GM23338 (cell line): ENCODE measurements around the gene ZNF439. TPM values are rescaled to one million over a fixed set of nuclear protein-coding genes. Genes with fewer than 3 reads are reported as not detected.
"Not testable (repeated sequence)": the region's sequence is repeated elsewhere in the genome, so short reads cannot be mapped to it uniquely, and the experiment has no call there.

Experiments used
- ATAC-seq: fragments of 200-7000 bp; cut with Tn5 transposase; 3 replicates; pipeline ENCODE4 v1.9.1; 2020
- DNase-seq: peaks from one replicate; pipeline ENCODE4 v3.0.0-alpha.2; 2015; ENCODE audit warnings: low spot score
- H2AFZ ChIP-seq: fragments of 200-600 bp; sonication (generic); 2 replicates; pipeline ENCODE4 v1.8.0; 2016; ENCODE audit warnings: antibody characterized with exemption, mild to moderate bottlenecking, moderate library complexity
- H3F3A ChIP-seq: fragments of 200-600 bp; sonication (generic); replicated peaks from 2 replicates; pipeline ENCODE4 v1.8.0; 2017; ENCODE audit warnings: antibody characterized with exemption, mixed run types, low read depth
- H3K27ac ChIP-seq: fragments of 200-600 bp; sonication (generic); 2 replicates; pipeline ENCODE4 v1.6.1; 2016; ENCODE audit warnings: low read depth
- H3K27me3 ChIP-seq: fragments of 200-600 bp; sonication (generic); 2 replicates; pipeline ENCODE4 v1.8.0; 2016; ENCODE audit warnings: mild to moderate bottlenecking, mixed run types, moderate library complexity; ENCODE audit not compliant: insufficient read depth
- H3K36me3 ChIP-seq: fragments of 200-600 bp; sonication (generic); 2 replicates; pipeline ENCODE4 v1.8.0; 2016; ENCODE audit warnings: mild to moderate bottlenecking; ENCODE audit not compliant: insufficient read depth
- H3K4me1 ChIP-seq: fragments of 200-600 bp; sonication (generic); 2 replicates; pipeline ENCODE4 v1.8.0; 2016; ENCODE audit warnings: mild to moderate bottlenecking, moderate library complexity; ENCODE audit not compliant: insufficient read depth
- H3K4me2 ChIP-seq: fragments of 200-600 bp; sonication (generic); 2 replicates; pipeline ENCODE4 v1.7.1; 2017; ENCODE audit warnings: mixed run types
- H3K4me3 ChIP-seq: fragments of 200-600 bp; sonication (generic); 2 replicates; pipeline ENCODE4 v1.6.1; 2016; ENCODE audit warnings: mixed run types
- H3K79me2 ChIP-seq: fragments of 200-600 bp; sonication (generic); replicated peaks from 2 replicates; pipeline ENCODE4 v1.8.0; 2017; ENCODE audit warnings: mild to moderate bottlenecking; ENCODE audit not compliant: insufficient read depth
- H3K9me2 ChIP-seq: fragments of 200-600 bp; sonication (generic); 2 replicates; pipeline ENCODE4 v1.8.0; 2017; ENCODE audit not compliant: insufficient read depth
- H4K20me1 ChIP-seq: fragments of 200-600 bp; sonication (generic); replicated peaks from 2 replicates; pipeline ENCODE4 v1.8.0; 2017; ENCODE audit warnings: mild to moderate bottlenecking; ENCODE audit not compliant: insufficient read depth
- H3K27ac Mint-ChIP-seq: 2 replicates; pipeline ENCODE4 v1.8.0; 2020; ENCODE audit warnings: inconsistent platforms, mild to moderate bottlenecking, moderate library complexity, mixed read lengths
- H3K27me3 Mint-ChIP-seq: 3 replicates; pipeline ENCODE4 v1.8.0; 2022; ENCODE audit warnings: low read depth, mild to moderate bottlenecking, moderate library complexity, mixed read lengths, inconsistent platforms; ENCODE audit not compliant: insufficient read depth, poor library complexity
- H3K36me3 Mint-ChIP-seq: 3 replicates; pipeline ENCODE4 v1.8.0; 2021; ENCODE audit warnings: low read depth, mild to moderate bottlenecking, inconsistent platforms, moderate library complexity, mixed read lengths
- H3K4me1 Mint-ChIP-seq: 3 replicates; pipeline ENCODE4 v1.8.0; 2020; ENCODE audit warnings: mild to moderate bottlenecking, inconsistent platforms, mixed read lengths
- H3K4me3 Mint-ChIP-seq: 3 replicates; pipeline ENCODE4 v1.8.0; 2021; ENCODE audit warnings: moderate library complexity, mild to moderate bottlenecking, inconsistent platforms, mixed read lengths
- H3K9me3 Mint-ChIP-seq: 3 replicates; pipeline ENCODE4 v1.8.0; 2020; ENCODE audit warnings: moderate library complexity, mild to moderate bottlenecking, inconsistent platforms, mixed read lengths
- CREB1 ChIP-seq: fragments of 250-450 bp; sonication (Bioruptor Pico); IDR thresholded peaks from 2 replicates; pipeline ENCODE4 v1.5.0; 2020; ENCODE audit warnings: low read depth, mild to moderate bottlenecking, moderate library complexity
- ZNF114 ChIP-seq: fragments of 250-450 bp; sonication (Bioruptor Pico); IDR thresholded peaks from 2 replicates; pipeline ENCODE4 v1.5.0; 2020; ENCODE audit warnings: mild to moderate bottlenecking, moderate library complexity
- ZNF331 ChIP-seq: fragments of 250-450 bp; sonication (Bioruptor Pico); IDR thresholded peaks from 2 replicates; pipeline ENCODE4 v1.5.0; 2020; ENCODE audit warnings: low read depth, mild to moderate bottlenecking, moderate library complexity
- polyA plus RNA-seq: library from polyadenylated mRNA; unstranded; fragments of >200 nt; fragmentation: Nextera tagmentation; extraction: Ambion mirVana; gene quantifications from 2 replicates; pipeline ENCODE4 v1.2.1, GENCODE V29; 2016
- total RNA-seq: library from RNA; depleted of rRNA; stranded (reverse); fragments of >200 nt; shearing (Covaris generic); gene quantifications from 2 replicates; pipeline ENCODE4 v1.2.3, GENCODE V29; 2014
- TF ChIP-seq, protein P1 (sequence below): IDR thresholded peaks from 2 replicates; pipeline ENCODE4 v1.6.1; 2016; ENCODE audit warnings: antibody characterized with exemption
- TF ChIP-seq, protein P2 (sequence below), 2 experiments: fragments of 200-600 bp in 1 of 2; sonication (generic) in 1 of 2; conservative IDR thresholded peaks; 2 replicates each; pipeline versions ENCODE4 v1.5.1 to v1.6.1; 2016 to 2017; ENCODE audit warnings: antibody characterized with exemption in 2 of 2, low read depth in 2 of 2, mild to moderate bottlenecking in 2 of 2, moderate library complexity in 1 of 2
- TF ChIP-seq, protein P3 (sequence below): IDR thresholded peaks from one replicate; pipeline ENCODE4 v1.6.1; 2018; ENCODE audit warnings: antibody characterized with exemption; ENCODE audit not compliant: unreplicated experiment

The ZNF439 gene
- total and polyA plus RNA-seq, 2 experiments from 2014 or later: 4.5 to 6.6 TPM

DNA sequence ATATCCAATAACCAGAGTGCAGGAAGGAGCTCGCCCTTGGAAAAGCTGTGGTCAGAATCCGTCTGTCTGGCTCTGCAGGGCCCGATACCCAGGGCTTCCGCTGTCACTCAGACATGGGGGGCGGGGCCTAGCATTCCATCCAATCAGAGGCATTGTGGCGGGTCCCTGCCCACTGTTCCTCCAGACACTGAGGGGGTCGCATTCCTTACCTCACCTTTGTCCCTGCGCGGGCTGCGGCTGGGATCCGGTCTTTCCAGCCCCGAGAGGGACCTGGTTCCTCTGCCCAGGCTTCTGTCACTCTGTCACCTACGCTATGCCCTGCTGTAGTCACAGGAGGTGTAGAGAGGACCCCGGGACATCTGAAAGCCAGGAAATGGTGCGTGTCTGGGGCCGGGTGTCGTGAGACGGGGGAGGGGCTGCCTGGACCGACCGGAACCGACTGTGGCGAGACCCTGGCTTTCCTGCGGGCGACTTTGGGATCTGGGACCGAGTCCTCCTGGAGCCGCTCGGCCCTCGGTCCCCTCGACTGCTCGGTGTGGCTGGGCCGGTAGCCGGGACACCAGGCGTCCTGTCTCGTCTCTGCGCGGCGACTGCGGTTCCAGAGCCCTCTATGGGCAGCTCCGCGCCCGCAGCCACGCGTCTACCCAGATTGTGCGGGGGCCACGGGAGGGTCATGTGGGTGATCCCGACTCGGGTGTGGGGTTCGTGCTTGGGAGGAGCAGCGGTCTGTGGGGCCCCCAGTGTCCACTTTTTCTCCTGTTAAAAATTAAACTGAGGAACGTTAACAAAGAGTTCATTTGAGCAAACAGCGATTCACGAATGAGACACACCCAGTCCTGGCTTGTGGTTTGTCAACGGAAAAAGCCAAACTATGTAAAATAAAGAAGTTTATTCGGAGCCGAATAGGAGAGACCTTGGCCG, 39.3 kb downstream of the ZNF439 start, which contains the start of gene ZNF69 (continued):
- TF ChIP-seq, protein P1, sequence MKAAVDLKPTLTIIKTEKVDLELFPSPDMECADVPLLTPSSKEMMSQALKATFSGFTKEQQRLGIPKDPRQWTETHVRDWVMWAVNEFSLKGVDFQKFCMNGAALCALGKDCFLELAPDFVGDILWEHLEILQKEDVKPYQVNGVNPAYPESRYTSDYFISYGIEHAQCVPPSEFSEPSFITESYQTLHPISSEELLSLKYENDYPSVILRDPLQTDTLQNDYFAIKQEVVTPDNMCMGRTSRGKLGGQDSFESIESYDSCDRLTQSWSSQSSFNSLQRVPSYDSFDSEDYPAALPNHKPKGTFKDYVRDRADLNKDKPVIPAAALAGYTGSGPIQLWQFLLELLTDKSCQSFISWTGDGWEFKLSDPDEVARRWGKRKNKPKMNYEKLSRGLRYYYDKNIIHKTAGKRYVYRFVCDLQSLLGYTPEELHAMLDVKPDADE: no peak
- no peak for TF ChIP-seq ZNF331
- TF ChIP-seq, protein P2, sequence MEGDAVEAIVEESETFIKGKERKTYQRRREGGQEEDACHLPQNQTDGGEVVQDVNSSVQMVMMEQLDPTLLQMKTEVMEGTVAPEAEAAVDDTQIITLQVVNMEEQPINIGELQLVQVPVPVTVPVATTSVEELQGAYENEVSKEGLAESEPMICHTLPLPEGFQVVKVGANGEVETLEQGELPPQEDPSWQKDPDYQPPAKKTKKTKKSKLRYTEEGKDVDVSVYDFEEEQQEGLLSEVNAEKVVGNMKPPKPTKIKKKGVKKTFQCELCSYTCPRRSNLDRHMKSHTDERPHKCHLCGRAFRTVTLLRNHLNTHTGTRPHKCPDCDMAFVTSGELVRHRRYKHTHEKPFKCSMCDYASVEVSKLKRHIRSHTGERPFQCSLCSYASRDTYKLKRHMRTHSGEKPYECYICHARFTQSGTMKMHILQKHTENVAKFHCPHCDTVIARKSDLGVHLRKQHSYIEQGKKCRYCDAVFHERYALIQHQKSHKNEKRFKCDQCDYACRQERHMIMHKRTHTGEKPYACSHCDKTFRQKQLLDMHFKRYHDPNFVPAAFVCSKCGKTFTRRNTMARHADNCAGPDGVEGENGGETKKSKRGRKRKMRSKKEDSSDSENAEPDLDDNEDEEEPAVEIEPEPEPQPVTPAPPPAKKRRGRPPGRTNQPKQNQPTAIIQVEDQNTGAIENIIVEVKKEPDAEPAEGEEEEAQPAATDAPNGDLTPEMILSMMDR (conservative IDR thresholded peaks at IDR 0.05; ENCODE audit: low read depth in 2 of 2): peak in 1 of 2 experiments; percentile 13; a peak in 1 of 4 replicates
- TF ChIP-seq CREB1: no peak

DNA sequence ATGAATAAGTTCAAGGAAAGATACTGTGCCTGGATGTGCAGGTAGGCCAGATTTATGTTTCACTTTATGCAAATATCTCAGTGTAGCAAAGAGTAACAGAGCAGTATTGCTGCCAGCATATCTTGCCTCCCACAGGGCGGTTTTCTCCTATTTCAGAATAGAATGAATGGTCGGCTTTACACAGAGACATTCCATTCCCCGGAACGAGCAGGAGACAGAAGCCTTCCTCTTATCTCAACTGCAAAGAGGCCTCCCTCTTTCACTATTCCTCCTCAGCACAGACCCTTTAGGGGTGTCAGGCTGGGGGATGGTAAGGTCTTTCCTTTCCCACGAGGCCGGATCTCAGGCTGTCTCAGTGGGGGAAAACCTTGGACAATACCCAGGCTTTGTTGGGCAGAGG, 41.4 kb downstream of the ZNF439 start:
- not testable (repeated sequence) for H3K9me2 ChIP-seq, H3K4me1 Mint-ChIP-seq, ATAC-seq, H3K27ac Mint-ChIP-seq, H4K20me1 ChIP-seq, H3K4me3 Mint-ChIP-seq, H3K27me3 Mint-ChIP-seq, H2AFZ ChIP-seq, H3K27me3 ChIP-seq, H3F3A ChIP-seq
- Histone ChIP-seq H3K79me2 (peaks cover 50% of the 10 kb centered on the region), H3K4me3 (peak overlapping the region; percentile 71), H3K4me2 (peak overlapping the region; percentile 89), H3K27ac (peak overlapping the region; percentile 87), H3K4me1 (peaks cover 30% of the 10 kb centered on the region), H3K36me3 (peaks cover 14% of the 10 kb centered on the region; the same call in 1 of the 2 replicates)
- Mint-ChIP-seq H3K9me3 (peaks cover 99% of the 10 kb centered on the region), H3K36me3 (peaks cover 39% of the 10 kb centered on the region)
- peak; percentile 60 for DNase-seq

DNA sequence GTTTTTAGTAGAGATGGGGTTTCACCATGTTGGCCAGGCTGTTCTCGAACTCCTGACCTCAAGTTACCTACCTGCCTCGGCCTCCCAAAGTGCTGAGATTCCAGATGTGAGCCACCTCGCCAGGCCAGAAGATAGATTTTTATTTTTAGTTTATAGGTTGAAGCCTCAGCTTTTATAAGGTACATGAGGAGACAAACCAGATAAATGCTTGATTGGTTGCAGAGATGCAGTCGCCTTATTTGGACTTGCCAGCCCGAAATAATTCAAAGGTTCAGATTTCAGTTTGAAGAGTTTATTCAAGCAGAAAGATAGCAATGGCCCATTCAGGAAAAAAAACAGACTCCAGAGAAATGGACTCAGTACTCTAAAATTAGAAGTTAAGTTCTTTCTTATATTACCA, 42.1 kb downstream of the ZNF439 start:
- H3K27me3 Mint-ChIP-seq: peaks cover 11% of the 10 kb centered on the region
- no peaks in the 10 kb centered on the region for H3F3A ChIP-seq

More for the DNA sequence above, 42.1 kb downstream of the ZNF439 start:
- Mint-ChIP-seq H3K4me1 (no peaks in the 10 kb centered on the region), H3K36me3 (peaks cover 45% of the 10 kb centered on the region), H3K9me3 (peaks cover 99% of the 10 kb centered on the region), H3K27ac (no peak overlapping the region), H3K4me3 (no peak overlapping the region)
- no peaks in the 10 kb centered on the region for H3K9me2 ChIP-seq
- no peak overlapping the region for H2AFZ ChIP-seq
- peak overlapping the region; percentile 89 for H3K4me2 ChIP-seq
- H3K27me3 ChIP-seq: no peaks in the 10 kb centered on the region
- ATAC-seq (no peak), DNase-seq (no peak)
- H3K4me1 ChIP-seq: peaks cover 30% of the 10 kb centered on the region
- H3K4me3 ChIP-seq: peak overlapping the region; percentile 71
- no peak for TF ChIP-seq ZNF114 (CRISPR knock-in tag)
- TF ChIP-seq, protein P3, sequence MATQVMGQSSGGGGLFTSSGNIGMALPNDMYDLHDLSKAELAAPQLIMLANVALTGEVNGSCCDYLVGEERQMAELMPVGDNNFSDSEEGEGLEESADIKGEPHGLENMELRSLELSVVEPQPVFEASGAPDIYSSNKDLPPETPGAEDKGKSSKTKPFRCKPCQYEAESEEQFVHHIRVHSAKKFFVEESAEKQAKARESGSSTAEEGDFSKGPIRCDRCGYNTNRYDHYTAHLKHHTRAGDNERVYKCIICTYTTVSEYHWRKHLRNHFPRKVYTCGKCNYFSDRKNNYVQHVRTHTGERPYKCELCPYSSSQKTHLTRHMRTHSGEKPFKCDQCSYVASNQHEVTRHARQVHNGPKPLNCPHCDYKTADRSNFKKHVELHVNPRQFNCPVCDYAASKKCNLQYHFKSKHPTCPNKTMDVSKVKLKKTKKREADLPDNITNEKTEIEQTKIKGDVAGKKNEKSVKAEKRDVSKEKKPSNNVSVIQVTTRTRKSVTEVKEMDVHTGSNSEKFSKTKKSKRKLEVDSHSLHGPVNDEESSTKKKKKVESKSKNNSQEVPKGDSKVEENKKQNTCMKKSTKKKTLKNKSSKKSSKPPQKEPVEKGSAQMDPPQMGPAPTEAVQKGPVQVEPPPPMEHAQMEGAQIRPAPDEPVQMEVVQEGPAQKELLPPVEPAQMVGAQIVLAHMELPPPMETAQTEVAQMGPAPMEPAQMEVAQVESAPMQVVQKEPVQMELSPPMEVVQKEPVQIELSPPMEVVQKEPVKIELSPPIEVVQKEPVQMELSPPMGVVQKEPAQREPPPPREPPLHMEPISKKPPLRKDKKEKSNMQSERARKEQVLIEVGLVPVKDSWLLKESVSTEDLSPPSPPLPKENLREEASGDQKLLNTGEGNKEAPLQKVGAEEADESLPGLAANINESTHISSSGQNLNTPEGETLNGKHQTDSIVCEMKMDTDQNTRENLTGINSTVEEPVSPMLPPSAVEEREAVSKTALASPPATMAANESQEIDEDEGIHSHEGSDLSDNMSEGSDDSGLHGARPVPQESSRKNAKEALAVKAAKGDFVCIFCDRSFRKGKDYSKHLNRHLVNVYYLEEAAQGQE: no peak
- H4K20me1 ChIP-seq: no peaks in the 10 kb centered on the region
- H3K36me3 ChIP-seq: peaks cover 14% of the 10 kb centered on the region; the same call in 1 of the 2 replicates
- peak overlapping the region; percentile 87 for H3K27ac ChIP-seq
- peaks cover 58% of the 10 kb centered on the region for H3K79me2 ChIP-seq
